Prostate gland (tissue), 2 donors: ENCODE measurements around the gene THBS2. TPM values are rescaled to one million over a fixed set of nuclear protein-coding genes. Genes with fewer than 3 reads are reported as not detected.

Experiments used
- DNase-seq: peaks from one replicate; pipeline ENCODE4 v3.0.0-alpha.2; 2019; ENCODE audit warnings: low spot score
- H3K27ac ChIP-seq, 2 donors: fragments of 200-600 bp; sonication (generic); 2 replicates each; pipeline ENCODE4 v1.5.1; 2017 to 2019
- H3K27me3 ChIP-seq: fragments of 200-600 bp; sonication (generic); replicated peaks from 2 replicates; pipeline ENCODE4 v1.5.1; 2019; ENCODE audit not compliant: insufficient read depth
- H3K36me3 ChIP-seq, 2 donors: fragments of 200-600 bp; sonication (generic); 1 replicate in 1 of 2; 2 replicates in 1 of 2; pipeline versions ENCODE4 v1.5.1 to v1.8.1; 2017 to 2019
- H3K4me1 ChIP-seq: fragments of 200-600 bp; sonication (generic); replicated peaks from 2 replicates; pipeline ENCODE4 v1.5.1; 2019
- H3K4me3 ChIP-seq, 2 donors: fragments of 200-600 bp; sonication (generic); 2 replicates each; pipeline ENCODE4 v1.5.1; 2017 to 2019
- H3K9me3 ChIP-seq: fragments of 200-600 bp; sonication (generic); 2 replicates; pipeline ENCODE4 v1.5.1; 2017
- CTCF ChIP-seq, 4 experiments: fragments of 200-600 bp in 2 of 4; fragments of 450-650 bp in 2 of 4; sonication (generic) in 2 of 4; IDR thresholded peaks; 1 replicate in 3 of 4; 2 replicates in 1 of 4; pipeline ENCODE4 v1.5.1; 2016 to 2019; ENCODE audit warnings: antibody characterized with exemption in 4 of 4, mild to moderate bottlenecking in 2 of 4, moderate library complexity in 2 of 4
- POLR2A ChIP-seq: fragments of 450-650 bp; IDR thresholded peaks from one replicate; pipeline ENCODE4 v1.6.1; 2016; ENCODE audit warnings: antibody characterized with exemption, mild to moderate bottlenecking
- POLR2AphosphoS5 ChIP-seq: sonication (generic); formaldehyde crosslinking; IDR thresholded peaks from one replicate; pipeline ENCODE4 v1.6.1; 2017; ENCODE audit warnings: antibody characterized with exemption
- WGBS: methylation state at CpG from one replicate; pipeline ENCODE4 v1.1.5; 2018; 5-methylcytosine and 5-hydroxymethylcytosine counted together
- intact Hi-C: fragments of 100-400 bp; cut with DNase I; formaldehyde crosslinking; loops from one replicate; pipeline ENCODE4 v1.14.2; 2022
- total RNA-seq, 2 donors: library from RNA; depleted of rRNA; stranded (reverse); fragments of >200 nt; gene quantifications; one replicate each; pipeline ENCODE4 v1.1.0, GENCODE V29; 2016

THBS2 gene
- total RNA-seq, 2 donors from 2014 or later = 3.3 to 10.9 TPM

- peak overlapping the region in 1 of 2 donors; percentile 6 for H3K27ac ChIP-seq
- WGBS = 59% methylated on average over 20 of the region's 20 CpGs
- intact Hi-C loops = no loop called here
- DNase-seq = no peak
- no peaks in the 10 kb centered on the region for H3K27me3 ChIP-seq
- no peak for TF ChIP-seq POLR2A
- no peak for TF ChIP-seq CTCF (IDR thresholded peaks at IDR 0.05)
- no peak for TF ChIP-seq POLR2AphosphoS5
- no peaks in the 10 kb centered on the region for H3K9me3 ChIP-seq
- no peaks in the 10 kb centered on the region for H3K4me1 ChIP-seq
- no peaks in the 10 kb centered on the region for H3K36me3 ChIP-seq
- H3K4me3 ChIP-seq = no peak overlapping the region
These were observed 1.7 kb downstream of the THBS2 start for GRCh38 chr6:169251822-169252504.

- TF ChIP-seq POLR2A = no peak
- TF ChIP-seq POLR2AphosphoS5 = no peak
- no peak for TF ChIP-seq CTCF (IDR thresholded peaks at IDR 0.05)
- Histone ChIP-seq H3K27ac (no peak overlapping the region), H3K4me3 (no peak overlapping the region), H3K4me1 (no peaks in the 10 kb centered on the region), H3K36me3 (no peaks in the 10 kb centered on the region), H3K9me3 (no peaks in the 10 kb centered on the region), H3K27me3 (no peaks in the 10 kb centered on the region)
- intact Hi-C loops = no loop called here
- DNase-seq = no peak
- WGBS = 44% methylated on average over 6 of the region's 6 CpGs
These were observed 2.3 kb downstream of the THBS2 start for GRCh38 chr6:169251371-169251802.

- Histone ChIP-seq H3K27me3 (no peaks in the 10 kb centered on the region), H3K4me1 (no peaks in the 10 kb centered on the region), H3K27ac (no peak overlapping the region), H3K36me3 (no peaks in the 10 kb centered on the region), H3K4me3 (no peak overlapping the region), H3K9me3 (no peaks in the 10 kb centered on the region)
- TF ChIP-seq POLR2AphosphoS5 (no peak), POLR2A (no peak), CTCF (IDR thresholded peaks at IDR 0.05) (no peak)
- no peak for DNase-seq
- intact Hi-C loops = no loop called here
- WGBS = 73% methylated on average over 5 of the region's 5 CpGs
These were observed 3.0 kb downstream of the THBS2 start for GRCh38 chr6:169250660-169251059.

- H3K4me3 ChIP-seq = no peak overlapping the region
These were observed 4.6 kb downstream of the THBS2 start for GRCh38 chr6:169249057-169249456.

More at GRCh38 chr6:169249057-169249456, 4.6 kb downstream of the THBS2 start:
- no peaks in the 10 kb centered on the region for H3K9me3 ChIP-seq
- no peaks in the 10 kb centered on the region for H3K4me1 ChIP-seq
- H3K27me3 ChIP-seq = no peaks in the 10 kb centered on the region
- no peak overlapping the region for H3K27ac ChIP-seq
- 92% methylated on average over 16 of the region's 16 CpGs for WGBS
- TF ChIP-seq POLR2AphosphoS5 = no peak
- TF ChIP-seq CTCF (IDR thresholded peaks at IDR 0.05) = no peak
- no peak for TF ChIP-seq POLR2A
- intact Hi-C loops = no loop called here
- no peaks in the 10 kb centered on the region for H3K36me3 ChIP-seq
- DNase-seq = no peak
